Measurements from ENCODE around the gene NECAB2. TPM values are rescaled to one million over a fixed set of nuclear protein-coding genes. Genes with fewer than 3 reads are reported as not detected.
A peak's percentile ranks its signal among the peaks of the same experiment; 100 is the strongest.

Gene NECAB2
- total RNA-seq, 1 donor from 2014 or later, result 0.32 TPM

DNA sequence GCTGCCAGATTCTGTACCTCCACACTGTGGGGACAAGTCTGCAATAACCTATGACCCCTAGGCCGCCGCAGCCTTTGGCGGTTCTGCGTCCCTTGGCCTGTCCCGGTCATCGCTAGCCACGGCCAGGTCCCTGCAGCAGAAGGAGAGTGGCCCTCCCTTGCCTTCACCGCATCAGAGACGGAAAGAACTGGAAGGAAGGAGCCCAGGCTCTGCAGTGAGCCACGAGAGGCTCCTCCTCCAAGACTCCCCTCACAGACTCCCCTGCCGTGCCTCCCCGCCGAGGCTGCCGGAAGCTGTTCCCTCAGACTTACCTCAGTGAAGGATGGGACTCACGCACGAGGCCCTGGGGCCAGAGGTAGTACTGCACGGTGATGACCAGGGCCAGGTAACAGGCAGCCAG lies 63.5 kb downstream of the NECAB2 start:
- H3K79me2 ChIP-seq (ENCODE audit: insufficient read depth, low read length), result no peaks in the 10 kb centered on the region
- H3K9ac ChIP-seq (ENCODE audit: low read length), result no peak overlapping the region
- Mint-ChIP-seq H3K4me3 (ENCODE audit: unreplicated experiment) (no peak overlapping the region), H3K9me3 (ENCODE audit: unreplicated experiment) (peaks cover 12% of the 10 kb centered on the region), H3K36me3 (ENCODE audit: low read depth, unreplicated experiment) (peaks cover 9% of the 10 kb centered on the region), H3K4me1 (ENCODE audit: low read depth, unreplicated experiment) (no peaks in the 10 kb centered on the region), H3K27me3 (ENCODE audit: low read depth, unreplicated experiment) (peaks cover 62% of the 10 kb centered on the region), H3K27ac (ENCODE audit: unreplicated experiment) (peak overlapping the region; percentile 47)
- DNase-seq (ENCODE audit: low read depth), result no peak
- peaks cover 8% of the 10 kb centered on the region for H3K9me3 ChIP-seq (ENCODE audit: insufficient read depth, low read depth, low read length)
- H4K20me1 ChIP-seq (ENCODE audit: insufficient read depth, low read length), result no peaks in the 10 kb centered on the region
- H3K4me2 ChIP-seq (ENCODE audit: low read length), result no peak overlapping the region
- H3K27me3 ChIP-seq (ENCODE audit: insufficient read depth, low read length), result peaks cover 2% of the 10 kb centered on the region
- no peak overlapping the region for H3K4me3 ChIP-seq (ENCODE audit: insufficient read depth, low read depth, low read length)
- H3K27ac ChIP-seq (ENCODE audit: low read depth, low read length), result no peak overlapping the region
- no peak overlapping the region for H2AFZ ChIP-seq (ENCODE audit: low read depth, low read length)
- H3K36me3 ChIP-seq (ENCODE audit: insufficient read depth, low read length), result no peaks in the 10 kb centered on the region
- H3K4me1 ChIP-seq (ENCODE audit: insufficient read depth, low read length), result no peaks in the 10 kb centered on the region
- TF ChIP-seq, protein P1, sequence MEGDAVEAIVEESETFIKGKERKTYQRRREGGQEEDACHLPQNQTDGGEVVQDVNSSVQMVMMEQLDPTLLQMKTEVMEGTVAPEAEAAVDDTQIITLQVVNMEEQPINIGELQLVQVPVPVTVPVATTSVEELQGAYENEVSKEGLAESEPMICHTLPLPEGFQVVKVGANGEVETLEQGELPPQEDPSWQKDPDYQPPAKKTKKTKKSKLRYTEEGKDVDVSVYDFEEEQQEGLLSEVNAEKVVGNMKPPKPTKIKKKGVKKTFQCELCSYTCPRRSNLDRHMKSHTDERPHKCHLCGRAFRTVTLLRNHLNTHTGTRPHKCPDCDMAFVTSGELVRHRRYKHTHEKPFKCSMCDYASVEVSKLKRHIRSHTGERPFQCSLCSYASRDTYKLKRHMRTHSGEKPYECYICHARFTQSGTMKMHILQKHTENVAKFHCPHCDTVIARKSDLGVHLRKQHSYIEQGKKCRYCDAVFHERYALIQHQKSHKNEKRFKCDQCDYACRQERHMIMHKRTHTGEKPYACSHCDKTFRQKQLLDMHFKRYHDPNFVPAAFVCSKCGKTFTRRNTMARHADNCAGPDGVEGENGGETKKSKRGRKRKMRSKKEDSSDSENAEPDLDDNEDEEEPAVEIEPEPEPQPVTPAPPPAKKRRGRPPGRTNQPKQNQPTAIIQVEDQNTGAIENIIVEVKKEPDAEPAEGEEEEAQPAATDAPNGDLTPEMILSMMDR (IDR thresholded peaks at IDR 0.05; ENCODE audit: insufficient read depth, low read depth, low read length), result no peak
- TF ChIP-seq EZH2 (IDR thresholded peaks at IDR 0.05; ENCODE audit: insufficient read depth, low read length), result no peak
- no peak for FAIRE-seq

DNA sequence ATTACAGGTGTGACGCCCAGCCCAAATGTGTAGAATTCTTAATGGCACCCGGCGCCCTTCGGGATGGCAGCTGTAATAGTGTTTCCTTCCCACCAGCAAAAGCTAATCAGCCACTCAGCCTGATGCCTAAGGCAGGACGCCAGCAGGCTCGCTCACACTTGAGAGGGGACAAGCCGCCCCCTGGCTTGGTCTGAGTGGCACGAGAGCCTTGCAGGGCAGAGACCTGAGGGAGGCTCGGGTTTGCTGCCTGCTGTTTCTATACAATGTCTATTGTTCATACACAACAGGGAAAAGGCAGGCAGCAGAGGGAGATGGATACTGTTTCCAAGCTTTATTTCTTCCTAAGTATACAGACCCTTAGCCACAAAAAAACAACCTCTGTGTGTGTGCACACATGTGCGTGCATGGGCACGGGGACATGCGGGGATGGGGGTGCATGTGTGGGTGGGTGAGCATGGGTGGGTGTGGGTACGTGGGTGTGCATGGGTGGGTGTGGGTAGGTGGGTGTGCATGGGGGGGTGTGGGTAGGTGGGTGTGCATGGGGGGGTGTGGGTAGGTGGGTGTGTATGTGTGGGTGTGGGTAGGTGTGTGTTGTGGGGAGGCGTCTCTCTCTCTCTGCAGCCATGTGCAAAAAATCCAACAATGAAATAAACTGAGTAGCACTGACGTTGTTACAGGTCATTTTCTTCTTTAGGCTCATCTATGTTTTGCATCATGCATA lies 64.6 kb downstream of the NECAB2 start:
- no peak overlapping the region for H3K27ac ChIP-seq (ENCODE audit: low read depth, low read length)
- no peak overlapping the region for H3K4me3 Mint-ChIP-seq (ENCODE audit: unreplicated experiment)
- H3K79me2 ChIP-seq (ENCODE audit: insufficient read depth, low read length), result no peaks in the 10 kb centered on the region
- H4K20me1 ChIP-seq (ENCODE audit: insufficient read depth, low read length), result no peaks in the 10 kb centered on the region
- H3K9me3 Mint-ChIP-seq (ENCODE audit: unreplicated experiment), result peaks cover 12% of the 10 kb centered on the region
- FAIRE-seq (no peak), DNase-seq (ENCODE audit: low read depth) (no peak)
- no peaks in the 10 kb centered on the region for H3K4me1 Mint-ChIP-seq (ENCODE audit: low read depth, unreplicated experiment)
- no peak for TF ChIP-seq EZH2 (IDR thresholded peaks at IDR 0.05; ENCODE audit: insufficient read depth, low read length)
- TF ChIP-seq, protein P1 (IDR thresholded peaks at IDR 0.05; ENCODE audit: insufficient read depth, low read depth, low read length), result no peak
- H3K9ac ChIP-seq (ENCODE audit: low read length), result no peak overlapping the region
- no peak overlapping the region for H2AFZ ChIP-seq (ENCODE audit: low read depth, low read length)
- H3K4me1 ChIP-seq (ENCODE audit: insufficient read depth, low read length), result no peaks in the 10 kb centered on the region
- H3K4me2 ChIP-seq (ENCODE audit: low read length), result no peak overlapping the region
- H3K4me3 ChIP-seq (ENCODE audit: insufficient read depth, low read depth, low read length), result no peak overlapping the region
- H3K36me3 Mint-ChIP-seq (ENCODE audit: low read depth, unreplicated experiment), result peaks cover 9% of the 10 kb centered on the region
- no peaks in the 10 kb centered on the region for H3K36me3 ChIP-seq (ENCODE audit: insufficient read depth, low read length)
- H3K27me3 ChIP-seq (ENCODE audit: insufficient read depth, low read length), result peaks cover 2% of the 10 kb centered on the region
- peaks cover 58% of the 10 kb centered on the region for H3K27me3 Mint-ChIP-seq (ENCODE audit: low read depth, unreplicated experiment)
- no peak overlapping the region for H3K27ac Mint-ChIP-seq (ENCODE audit: unreplicated experiment)
- H3K9me3 ChIP-seq (ENCODE audit: insufficient read depth, low read depth, low read length), result peaks cover 9% of the 10 kb centered on the region
